Tibial artery (tissue), 4 donors: ENCODE measurements around the gene ARMC7.

Experiments
- DNase-seq, 2 donors: peaks; one replicate each; pipeline ENCODE4 v3.0.0-alpha.2; 2019
- H3K27ac ChIP-seq, 2 donors: fragments of 200-600 bp; sonication (generic) in 1 of 2; 1 replicate in 1 of 2; 2 replicates in 1 of 2; pipeline ENCODE4 v1.5.1; 2018 to 2019; ENCODE audit warnings: mild to moderate bottlenecking in 1 of 2
- H3K27me3 ChIP-seq, 2 donors: fragments of 200-600 bp; sonication (generic) in 1 of 2; one replicate each; pipeline versions ENCODE4 v1.5.1 to v1.6.0; 2016 to 2019
- H3K36me3 ChIP-seq, 3 donors: fragments of 200-600 bp; sonication (generic) in 2 of 3; one replicate each; pipeline ENCODE4 v1.5.1; 2016 to 2019; ENCODE audit warnings: mild to moderate bottlenecking in 2 of 3
- H3K4me1 ChIP-seq, 4 donors: fragments of 200-600 bp; sonication (generic) in 2 of 4; 1 replicate in 3 of 4; 2 replicates in 1 of 4; pipeline ENCODE4 v1.5.1; 2016 to 2019
- H3K4me3 ChIP-seq, 2 donors: fragments of 200-600 bp; sonication (generic) in 1 of 2; 1 replicate in 1 of 2; 2 replicates in 1 of 2; pipeline ENCODE4 v1.5.1; 2018 to 2019; ENCODE audit warnings: mild to moderate bottlenecking in 2 of 2
- H3K9me3 ChIP-seq, 3 donors: fragments of 200-600 bp; sonication (generic) in 1 of 3; one replicate each; pipeline ENCODE4 v1.5.1; 2016 to 2019
- intact Hi-C: fragments of 100-400 bp; cut with DNase I; formaldehyde crosslinking; loops from one replicate; pipeline ENCODE4 v1.15.0; 2023; ENCODE audit warnings: low total_unique reads
- TF ChIP-seq, protein P1 (sequence below), 2 experiments: fragments of 200-600 bp in 1 of 2; fragments of 450-650 bp in 1 of 2; IDR thresholded peaks; one replicate each; pipeline ENCODE4 v1.5.1; 2017 to 2019; ENCODE audit warnings: antibody characterized with exemption in 2 of 2, mild to moderate bottlenecking in 1 of 2, moderate library complexity in 1 of 2

The ARMC7 gene

DNA sequence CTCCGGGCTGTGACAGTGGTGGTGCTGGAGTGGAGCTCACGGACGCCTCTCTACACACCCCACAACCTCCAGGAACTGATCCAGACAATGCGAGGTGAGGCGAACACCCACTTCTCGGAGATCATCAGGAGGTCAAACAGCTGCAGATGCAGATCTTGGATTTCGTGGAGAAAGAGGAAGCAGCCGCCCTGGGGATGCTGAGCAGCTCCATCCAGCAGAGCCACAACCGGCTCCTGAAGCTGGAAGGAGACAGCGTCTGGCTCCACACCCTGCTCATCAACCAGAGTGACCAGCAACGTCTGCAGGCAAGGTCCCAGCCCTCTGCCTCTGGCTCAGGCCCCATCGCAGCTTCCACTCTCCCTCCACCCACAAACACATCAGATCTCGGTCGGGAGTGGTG is 35.2 kb upstream of the ARMC7 start:
- Histone ChIP-seq H3K9me3 (no peaks in the 10 kb centered on the region), H3K4me1 (peaks cover 0 to 27% (median 22%) of the 10 kb centered on the region in 4 donors), H3K4me3 (no peak overlapping the region), H3K27me3 (no peaks in the 10 kb centered on the region), H3K27ac (no peak overlapping the region), H3K36me3 (no peaks in the 10 kb centered on the region)
- DNase-seq = no peak
- intact Hi-C loops = no loop called here
- TF ChIP-seq, protein P1, sequence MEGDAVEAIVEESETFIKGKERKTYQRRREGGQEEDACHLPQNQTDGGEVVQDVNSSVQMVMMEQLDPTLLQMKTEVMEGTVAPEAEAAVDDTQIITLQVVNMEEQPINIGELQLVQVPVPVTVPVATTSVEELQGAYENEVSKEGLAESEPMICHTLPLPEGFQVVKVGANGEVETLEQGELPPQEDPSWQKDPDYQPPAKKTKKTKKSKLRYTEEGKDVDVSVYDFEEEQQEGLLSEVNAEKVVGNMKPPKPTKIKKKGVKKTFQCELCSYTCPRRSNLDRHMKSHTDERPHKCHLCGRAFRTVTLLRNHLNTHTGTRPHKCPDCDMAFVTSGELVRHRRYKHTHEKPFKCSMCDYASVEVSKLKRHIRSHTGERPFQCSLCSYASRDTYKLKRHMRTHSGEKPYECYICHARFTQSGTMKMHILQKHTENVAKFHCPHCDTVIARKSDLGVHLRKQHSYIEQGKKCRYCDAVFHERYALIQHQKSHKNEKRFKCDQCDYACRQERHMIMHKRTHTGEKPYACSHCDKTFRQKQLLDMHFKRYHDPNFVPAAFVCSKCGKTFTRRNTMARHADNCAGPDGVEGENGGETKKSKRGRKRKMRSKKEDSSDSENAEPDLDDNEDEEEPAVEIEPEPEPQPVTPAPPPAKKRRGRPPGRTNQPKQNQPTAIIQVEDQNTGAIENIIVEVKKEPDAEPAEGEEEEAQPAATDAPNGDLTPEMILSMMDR (IDR thresholded peaks at IDR 0.05) = no peak

- intact Hi-C loops = no loop called here
- DNase-seq = no peak
- peak overlapping the region in 1 of 2 donors; percentile 41 for H3K27ac ChIP-seq
- peaks cover 0 to 30% (median 24%) of the 10 kb centered on the region in 4 donors for H3K4me1 ChIP-seq
- no peaks in the 10 kb centered on the region for H3K27me3 ChIP-seq
- no peaks in the 10 kb centered on the region for H3K36me3 ChIP-seq
- no peaks in the 10 kb centered on the region for H3K9me3 ChIP-seq
- H3K4me3 ChIP-seq = no peak overlapping the region
- TF ChIP-seq, protein P1 (IDR thresholded peaks at IDR 0.05) = no peak
Measured at GRCh38 chr17:75075597-75076336, 34.0 kb upstream of the ARMC7 start.

GRCh38 chr17:75077072-75077495 is 32.7 kb upstream of the ARMC7 start:
- H3K4me3 ChIP-seq = peak overlapping the region; percentile 48 to 57
- intact Hi-C loops = no loop called here
- peaks cover 0 to 30% (median 24%) of the 10 kb centered on the region in 4 donors for H3K4me1 ChIP-seq
- no peak for DNase-seq
- TF ChIP-seq, protein P1 (IDR thresholded peaks at IDR 0.05) = no peak
- H3K9me3 ChIP-seq = no peaks in the 10 kb centered on the region
- H3K27ac ChIP-seq = peak overlapping the region; percentile 77 to 80
- no peaks in the 10 kb centered on the region for H3K27me3 ChIP-seq
- no peaks in the 10 kb centered on the region for H3K36me3 ChIP-seq

GRCh38 chr17:75077496-75078283 is 32.1 kb upstream of the ARMC7 start:
- peak overlapping the region; percentile 77 to 80 for H3K27ac ChIP-seq
- peak overlapping the region; percentile 48 to 57 for H3K4me3 ChIP-seq
- intact Hi-C loops = no loop called here

GRCh38 chr17:75078284-75079022 is 31.3 kb upstream of the ARMC7 start:
- H3K27me3 ChIP-seq = peaks cover 0 to 2% of the 10 kb centered on the region in 2 donors
- H3K36me3 ChIP-seq = no peaks in the 10 kb centered on the region
- H3K4me3 ChIP-seq = no peak overlapping the region
- intact Hi-C loops = no loop called here
- peak overlapping the region; percentile 77 to 80 for H3K27ac ChIP-seq
- H3K4me1 ChIP-seq = peaks cover 0 to 30% (median 24%) of the 10 kb centered on the region in 4 donors
- TF ChIP-seq, protein P1 (IDR thresholded peaks at IDR 0.05) = no peak
- DNase-seq = no peak
- H3K9me3 ChIP-seq = no peaks in the 10 kb centered on the region

More at GRCh38 chr17:75077496-75078283, 32.1 kb upstream of the ARMC7 start:
- no peaks in the 10 kb centered on the region for H3K36me3 ChIP-seq
- TF ChIP-seq, protein P1 (IDR thresholded peaks at IDR 0.05) = peak in 1 of 2 experiments; percentile 23
- DNase-seq = peak; percentile 70 to 88
- H3K4me1 ChIP-seq = peaks cover 0 to 30% (median 24%) of the 10 kb centered on the region in 4 donors
- no peaks in the 10 kb centered on the region for H3K9me3 ChIP-seq
- peaks cover 0 to 2% of the 10 kb centered on the region in 2 donors for H3K27me3 ChIP-seq
